T-helper 2 cell (primary cell): ENCODE results near the gene KCNIP4.
A peak's percentile ranks its signal among the peaks of the same experiment; 100 is the strongest.
"Not testable (repeated sequence)": the region's sequence is repeated elsewhere in the genome, so short reads cannot be mapped to it uniquely, and the experiment has no call there.

Experiments
- DNase-seq, 5 experiments: peaks; one replicate each; pipeline versions ENCODE4 v3.0.0 to v3.0.0-alpha.2; 2012 to 2022
- total RNA-seq, 2 donors: gene quantifications; one replicate each; lab custom pipeline; 2026; lab: John Stamatoyannopoulos, UW

The KCNIP4 gene
- 0 reads per million in 2 donors for total RNA-seq

DNA sequence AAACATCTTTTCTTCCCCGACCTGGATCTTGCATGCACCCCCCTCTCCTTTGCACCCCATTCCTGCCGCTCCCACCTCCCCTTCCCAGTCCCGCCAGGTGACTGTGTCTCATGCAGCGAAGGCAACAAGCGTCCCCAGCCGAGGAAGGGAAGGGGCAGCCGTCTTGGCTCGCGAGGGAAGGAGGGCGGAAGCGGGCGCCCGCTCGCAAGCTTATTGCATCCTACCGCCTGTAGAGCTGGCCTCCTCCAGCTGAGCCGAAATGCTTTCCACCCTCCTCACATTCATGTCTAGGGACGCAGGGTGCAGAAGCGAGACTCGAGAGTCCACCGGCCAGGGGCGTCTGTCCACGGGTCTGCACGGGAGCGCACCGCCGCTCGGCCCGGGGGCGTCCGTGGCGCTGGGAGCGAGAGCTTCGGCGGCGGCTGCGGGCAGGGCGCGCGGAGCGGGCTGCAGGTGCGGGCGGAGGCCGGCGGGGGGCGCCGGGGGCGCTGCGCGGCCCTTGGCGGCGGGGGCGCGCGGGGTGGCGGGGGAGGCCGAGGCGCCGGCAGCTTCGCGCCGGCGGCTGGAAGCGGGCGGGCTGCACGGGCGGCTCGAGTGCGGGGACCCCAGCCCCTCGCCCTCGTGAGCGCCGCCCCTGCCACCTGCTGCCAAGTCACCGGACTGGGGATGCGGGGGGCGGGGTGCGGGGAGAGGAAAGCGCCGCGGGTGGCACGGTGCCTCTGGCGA is at the start of gene KCNIP4:
TSS of gene KCNIP4 (minus strand) at position 426 of the 726 bp plus-strand sequence.
- peak in 2 of 5 experiments; percentile 3 to 7 for DNase-seq

DNA sequence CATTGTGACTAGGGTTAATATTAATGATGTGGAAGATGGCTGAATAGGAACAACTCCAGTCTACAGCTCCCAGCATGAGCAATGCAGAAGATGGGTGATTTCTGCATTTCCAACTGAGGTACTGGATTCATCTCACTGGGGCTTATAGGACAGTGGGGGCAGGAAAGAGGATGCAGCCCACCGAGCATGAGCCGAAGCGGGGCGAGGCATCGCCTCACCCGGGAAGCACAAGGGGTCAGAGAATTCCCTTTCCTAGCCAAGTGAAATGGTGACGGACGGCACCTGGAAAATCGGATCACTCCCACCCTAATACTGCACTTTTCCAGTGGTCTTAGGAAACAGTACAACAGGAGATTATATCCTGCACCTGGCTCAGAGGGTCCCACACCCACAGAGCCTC is 48.0 kb upstream of the KCNIP4 start:
- DNase-seq = not testable (repeated sequence)

DNA sequence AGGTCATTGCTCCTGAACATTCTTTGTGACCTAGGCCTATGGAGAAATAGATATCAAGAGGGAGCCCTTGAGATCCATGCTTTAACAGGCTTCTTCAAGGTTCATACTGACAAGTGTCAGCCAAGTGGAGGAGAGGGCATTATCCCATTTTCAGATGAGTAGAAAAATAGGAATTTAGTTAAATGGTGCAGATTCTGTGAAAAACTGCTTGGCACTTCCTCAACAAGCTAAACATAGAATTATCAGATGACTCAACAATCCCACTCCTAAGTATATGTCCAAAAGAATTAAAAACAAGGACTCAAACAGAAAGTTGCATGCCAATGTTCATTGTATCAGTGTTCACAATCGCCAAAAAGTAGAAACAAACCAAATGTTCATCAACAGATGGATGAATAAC is 43.8 kb upstream of the KCNIP4 start:
- no peak for DNase-seq

DNA sequence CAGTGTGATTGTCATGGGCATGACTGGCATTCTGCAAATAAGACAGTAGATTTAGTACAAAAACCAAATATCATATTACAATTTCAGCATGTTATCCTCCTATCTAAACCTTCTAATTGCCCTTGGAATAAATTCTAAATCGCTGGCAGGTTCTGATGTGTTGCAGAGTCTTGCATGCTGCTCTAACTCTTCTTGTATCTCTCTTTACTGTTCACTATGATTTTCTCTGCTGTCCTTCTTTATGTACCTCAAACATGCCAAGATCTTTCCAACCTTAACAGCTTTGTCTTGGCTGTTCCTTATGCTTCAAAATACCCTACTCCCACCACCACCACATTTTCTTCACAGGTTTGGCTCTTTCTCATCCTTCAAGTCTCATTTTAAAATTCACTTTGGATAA is 43.0 kb upstream of the KCNIP4 start:
- DNase-seq = no peak

DNA sequence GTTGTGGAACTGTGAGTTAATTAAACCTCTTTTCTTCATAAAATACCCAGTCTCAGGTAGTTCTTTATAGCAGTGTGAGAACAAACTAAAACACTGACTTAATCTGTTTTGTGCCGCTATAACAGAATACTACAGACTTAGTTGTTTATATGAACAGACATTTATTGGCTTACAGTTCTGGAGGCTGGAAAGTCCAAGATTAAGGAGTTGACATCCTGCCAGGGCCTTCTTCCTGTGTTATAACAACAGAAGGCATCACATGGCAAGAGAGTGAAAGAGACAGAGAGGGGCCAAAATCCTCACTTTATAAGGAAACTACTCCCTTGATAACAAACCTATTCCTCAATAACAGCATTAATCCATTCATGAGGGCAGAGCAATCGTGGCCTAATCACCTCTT is 42.5 kb upstream of the KCNIP4 start:
- no peak for DNase-seq

DNA sequence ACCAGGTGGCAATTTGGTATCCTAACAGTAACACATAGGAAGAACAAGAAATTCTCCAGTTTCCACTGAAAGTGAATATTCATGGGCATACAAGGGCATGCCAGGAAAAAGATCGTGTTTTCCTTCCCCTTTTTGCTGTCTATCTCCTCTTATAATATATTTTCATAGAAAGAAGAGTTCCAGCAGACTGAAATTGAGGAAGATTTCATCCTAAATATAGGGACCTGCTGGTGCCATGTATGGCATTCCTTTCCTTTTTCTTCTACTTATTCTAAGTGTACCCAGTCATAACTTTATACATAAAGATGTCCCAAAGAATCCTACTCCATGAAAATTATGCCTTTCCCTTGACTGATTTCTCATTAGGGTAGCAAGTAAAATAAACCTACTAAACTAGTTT is 40.8 kb upstream of the KCNIP4 start:
- DNase-seq = no peak

DNA sequence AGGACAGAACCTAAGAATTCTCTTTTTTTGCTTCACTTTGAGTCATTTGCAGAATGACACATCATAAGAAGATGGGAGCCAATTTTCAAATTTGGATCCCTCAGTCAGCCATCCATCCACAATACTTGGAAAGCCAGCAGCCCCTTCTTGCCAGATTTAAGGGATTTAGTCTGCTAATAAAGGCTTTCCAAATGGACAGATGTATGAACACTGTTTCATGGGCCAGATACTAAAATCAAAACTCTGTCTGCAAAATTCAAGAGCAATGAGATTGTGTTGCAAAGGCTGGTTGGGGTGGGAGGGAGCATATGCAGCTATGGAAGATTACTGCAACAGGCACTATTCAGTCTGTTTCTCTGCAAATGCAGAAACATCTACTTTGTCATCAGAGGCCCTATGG is 37.7 kb upstream of the KCNIP4 start:
- no peak for DNase-seq

DNA sequence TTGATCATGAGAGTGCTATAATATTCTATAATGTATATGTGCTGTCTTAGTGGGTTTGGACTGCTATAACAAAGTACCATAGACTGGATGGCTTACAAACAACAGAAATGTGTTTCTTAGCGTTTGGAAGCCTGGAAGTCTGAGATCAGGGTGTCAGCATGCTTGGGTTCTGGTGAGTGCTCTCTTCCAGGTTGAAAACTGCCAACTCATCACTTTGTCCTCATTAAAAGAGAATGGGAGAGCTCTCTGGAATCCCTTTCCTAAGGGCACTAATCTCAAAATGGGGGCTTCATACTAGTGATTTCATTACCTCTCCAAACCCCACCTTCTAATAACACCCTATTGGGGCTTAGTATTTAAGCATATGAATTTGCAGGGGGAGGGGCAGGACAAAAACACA is 33.5 kb upstream of the KCNIP4 start:
- no peak for DNase-seq

DNA sequence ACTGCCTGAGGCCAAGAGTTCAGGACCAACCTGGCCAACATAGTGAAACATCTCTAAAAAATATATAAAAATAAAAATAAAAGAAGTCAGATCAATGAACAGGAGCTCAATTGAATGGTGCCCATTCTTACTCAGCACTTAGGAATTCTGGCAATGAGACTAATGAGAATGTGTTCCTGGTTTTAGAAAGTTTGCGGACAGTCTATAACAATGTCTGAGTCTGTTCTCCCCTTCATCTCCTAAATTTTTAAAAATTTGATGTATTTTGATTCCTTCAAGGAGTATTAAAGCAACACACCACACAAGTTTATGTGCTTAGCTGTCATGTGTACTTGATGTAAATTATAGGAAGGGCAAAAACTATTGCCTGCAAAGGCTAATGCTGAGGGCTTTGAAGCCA is 30.6 kb upstream of the KCNIP4 start:
- DNase-seq = no peak

DNA sequence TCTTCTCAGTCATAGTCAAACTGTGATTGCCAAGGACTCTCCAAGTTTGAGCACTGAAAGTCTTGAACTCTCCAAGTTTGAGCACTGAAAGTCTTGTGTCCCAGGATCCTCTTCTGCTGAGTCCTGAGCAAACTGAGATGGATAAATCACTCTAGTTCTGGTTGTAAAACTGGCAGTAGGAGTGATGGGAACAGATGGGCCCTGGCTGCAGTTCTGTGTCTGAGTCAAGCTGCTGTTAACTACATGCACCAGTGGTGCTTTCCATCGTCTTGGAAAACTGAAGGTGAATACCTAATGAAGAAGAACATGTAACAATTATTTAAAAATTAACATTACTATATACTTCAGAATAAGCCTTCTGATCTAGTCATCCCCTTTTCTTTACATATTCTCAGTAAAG is 27.6 kb upstream of the KCNIP4 start:
- DNase-seq = no peak

DNA sequence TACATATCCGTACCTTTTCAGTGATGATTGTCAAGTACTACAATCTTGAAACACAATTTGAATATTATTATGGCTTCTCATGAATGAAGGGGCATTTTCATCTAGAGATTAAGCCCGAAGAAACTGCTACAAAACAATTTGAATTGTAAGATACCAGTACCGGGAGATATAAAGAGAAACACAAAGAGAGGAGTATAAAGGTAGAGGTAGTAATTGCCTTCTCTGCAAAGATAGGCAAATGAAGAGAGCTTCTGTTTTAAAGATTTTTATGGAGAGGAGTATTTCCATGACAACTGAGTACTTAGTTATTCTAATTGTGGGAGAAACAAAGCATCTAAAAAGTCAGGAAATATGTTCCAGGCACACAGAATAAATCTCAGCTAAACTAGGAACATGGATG is 25.3 kb upstream of the KCNIP4 start:
- no peak for DNase-seq

DNA sequence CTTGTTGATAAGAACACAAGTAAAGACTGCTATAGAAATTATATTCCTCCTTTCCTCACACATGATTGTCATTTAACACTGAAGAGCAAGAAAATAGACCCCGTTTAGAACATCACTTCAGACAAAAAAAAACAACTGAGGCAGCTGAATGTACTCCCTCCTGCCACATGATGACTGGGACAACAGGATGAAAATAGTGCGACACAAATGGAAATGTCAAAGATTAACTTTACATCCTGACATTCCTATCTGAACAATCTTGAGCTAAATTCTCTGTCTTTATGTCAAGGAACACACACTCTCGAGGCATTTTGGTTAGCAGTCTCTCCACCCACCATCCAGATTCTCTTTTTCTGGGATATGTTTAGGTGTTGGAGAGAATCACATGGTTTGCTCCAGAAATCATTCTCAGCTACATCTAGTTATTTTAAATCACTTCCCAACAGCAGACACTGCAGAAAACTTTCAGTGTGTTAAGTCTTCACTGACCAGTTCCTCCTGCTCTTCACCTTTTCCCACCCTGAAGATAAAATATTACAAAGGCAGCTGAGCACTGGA is 16.3 kb upstream of the KCNIP4 start:
- DNase-seq = no peak

DNA sequence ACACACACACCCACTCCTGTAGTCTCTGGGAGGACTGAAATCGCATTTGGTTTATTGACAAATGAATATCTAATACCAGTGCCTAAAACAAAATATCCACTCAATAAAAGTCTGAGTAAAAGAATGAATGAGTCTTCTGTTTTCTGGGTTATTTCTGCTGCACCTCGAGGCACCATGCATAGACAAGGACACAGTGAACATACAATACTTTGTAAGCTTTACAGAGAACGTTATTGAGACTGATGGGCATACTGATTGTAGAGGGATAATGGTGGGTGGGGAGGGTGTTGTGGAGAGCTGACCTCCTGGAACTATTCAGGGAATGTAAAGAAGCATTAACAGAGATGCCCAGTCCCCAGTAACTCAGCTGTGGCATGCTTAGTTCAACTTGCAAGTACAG is 14.1 kb upstream of the KCNIP4 start:
- DNase-seq = no peak

DNA sequence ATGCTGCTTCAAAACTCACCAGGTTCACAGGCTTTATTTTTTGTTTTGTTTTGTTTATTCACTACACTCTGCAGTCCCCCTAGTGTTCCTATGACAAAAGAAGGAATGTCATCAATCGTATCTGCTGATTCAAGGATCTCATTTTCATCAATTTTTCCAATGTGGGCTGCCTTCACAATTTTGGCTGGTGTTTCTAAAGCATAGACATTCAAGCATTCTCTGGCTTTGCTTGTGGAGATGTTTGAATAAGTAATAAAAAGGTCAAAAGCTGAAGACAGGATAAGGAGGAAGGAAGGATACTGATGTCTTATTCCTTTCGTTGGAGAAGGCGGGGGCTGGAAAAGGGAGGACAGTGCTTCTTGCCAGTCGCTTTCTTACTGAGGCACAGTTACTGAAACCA is 12.2 kb upstream of the KCNIP4 start:
- DNase-seq = no peak

DNA sequence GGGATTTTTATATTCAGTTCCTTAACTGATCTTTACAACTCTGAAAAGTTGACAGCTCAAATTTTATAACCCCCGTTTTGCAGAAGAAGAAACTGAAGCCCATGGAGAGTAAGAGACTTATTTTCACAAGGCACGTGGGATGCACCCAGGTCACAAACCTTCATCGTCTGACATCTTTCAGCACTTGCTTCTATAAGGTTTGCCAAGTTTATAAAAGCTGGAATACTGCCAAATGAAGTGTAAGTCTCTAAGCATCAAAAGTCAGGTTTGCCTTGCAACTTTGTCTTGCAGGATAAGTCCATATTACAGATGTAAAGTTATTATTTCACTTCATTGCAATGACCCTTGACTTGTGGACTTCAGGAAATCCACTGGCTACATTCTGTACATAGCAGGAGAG is 6.3 kb upstream of the KCNIP4 start:
- DNase-seq = no peak

DNA sequence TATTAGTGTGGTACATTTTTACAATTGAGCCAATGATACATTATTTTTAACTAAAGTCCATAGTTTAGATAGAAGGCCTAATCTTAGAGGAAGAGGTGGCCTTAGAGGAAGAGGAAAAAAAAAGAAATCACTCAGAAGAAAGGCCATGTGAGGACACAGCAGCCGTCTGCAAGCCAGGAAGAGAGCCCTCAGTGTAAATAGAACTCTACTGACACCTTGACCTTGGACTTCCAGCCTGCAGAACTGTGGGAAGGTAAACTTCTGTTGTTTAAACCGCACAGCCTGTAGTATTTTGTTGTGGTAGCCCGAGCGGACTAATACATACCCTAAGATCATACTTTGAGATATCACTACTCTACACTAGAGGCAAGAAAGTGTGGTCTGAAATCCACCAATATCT is 5.1 kb upstream of the KCNIP4 start:
- DNase-seq = no peak

DNA sequence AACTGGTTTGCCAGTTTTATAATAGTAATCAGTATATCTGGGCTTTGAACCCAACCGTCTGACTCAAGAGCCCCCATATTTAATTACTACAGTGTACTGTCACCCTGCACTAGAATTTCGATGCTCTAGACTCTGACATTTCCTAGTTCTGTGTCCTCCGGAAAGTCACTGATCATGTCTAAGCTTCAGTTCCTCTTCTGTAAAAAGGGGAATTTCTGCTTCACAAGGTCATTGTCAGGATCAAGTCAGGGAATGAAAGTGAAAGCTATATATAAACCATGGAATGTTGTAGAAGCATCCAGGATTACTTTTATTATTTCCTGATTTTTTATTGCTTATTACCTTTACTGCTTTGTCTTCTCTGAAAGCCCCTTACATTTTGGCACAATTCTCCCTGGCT is 4.0 kb upstream of the KCNIP4 start:
- DNase-seq = no peak

DNA sequence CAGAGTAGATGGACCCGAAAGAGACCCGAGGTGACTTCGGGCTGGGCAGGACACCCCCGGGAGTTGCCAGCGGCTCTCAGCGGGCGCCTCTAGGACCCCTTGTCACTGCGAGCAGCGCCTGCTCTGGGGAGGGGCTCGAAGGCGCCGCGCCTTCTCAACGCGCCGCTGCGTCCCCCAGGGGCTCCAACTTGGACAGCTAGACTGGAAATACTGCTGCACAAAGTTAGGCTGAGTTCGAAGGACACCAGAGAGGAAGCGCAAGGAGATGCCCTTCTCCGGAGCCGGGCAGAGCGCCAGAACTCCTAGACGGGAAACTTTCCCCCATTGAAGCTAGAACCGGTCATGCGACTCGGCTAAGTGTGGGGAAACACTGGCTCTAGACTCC is 493 bp upstream of the KCNIP4 start:
- no peak for DNase-seq

DNA sequence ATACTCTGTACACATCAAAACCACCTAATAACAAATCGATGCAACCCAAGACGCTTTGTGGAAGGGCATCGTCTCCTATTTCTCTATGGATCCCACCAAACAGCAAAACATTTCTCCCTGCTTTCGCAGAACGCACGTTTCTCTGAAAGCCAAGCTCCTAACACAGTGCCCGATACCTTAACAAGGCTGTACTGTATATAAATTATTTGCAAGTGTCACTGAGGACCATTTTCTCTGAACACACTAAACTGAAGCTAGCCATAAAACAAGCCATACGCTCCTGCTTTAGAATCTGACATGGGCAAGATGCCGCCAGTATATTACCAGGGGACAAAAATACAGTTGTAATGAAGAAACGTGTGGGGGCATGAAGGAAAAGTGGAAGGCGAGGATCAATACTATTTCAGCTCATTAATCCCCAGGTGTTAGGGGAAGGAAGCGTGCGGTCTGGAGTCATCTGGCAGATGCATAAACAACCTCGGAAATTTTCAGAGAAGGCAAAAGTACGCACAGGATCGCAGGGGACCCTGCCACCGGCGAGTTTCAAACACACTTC is 703 bp downstream of the KCNIP4 start:
- no peak for DNase-seq

DNA sequence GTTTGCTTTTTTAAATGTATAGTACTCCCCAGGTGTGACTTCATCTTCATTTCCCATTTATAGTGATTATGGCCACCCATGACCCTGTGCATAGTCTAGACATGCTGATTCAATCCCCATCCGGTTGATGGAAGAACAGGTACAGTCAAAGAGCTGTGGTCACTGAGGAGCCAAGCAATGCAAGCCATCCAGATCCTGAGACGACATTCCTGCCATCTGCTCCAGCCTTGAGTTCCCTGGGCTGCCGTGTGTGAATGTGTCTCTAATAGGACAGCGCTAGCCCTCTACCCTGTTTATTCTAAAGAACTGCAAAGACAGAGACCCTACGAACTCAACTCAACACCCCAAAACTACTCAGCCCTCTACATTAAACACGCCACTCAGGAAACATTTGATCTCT is 1.7 kb downstream of the KCNIP4 start:
- no peak for DNase-seq

DNA sequence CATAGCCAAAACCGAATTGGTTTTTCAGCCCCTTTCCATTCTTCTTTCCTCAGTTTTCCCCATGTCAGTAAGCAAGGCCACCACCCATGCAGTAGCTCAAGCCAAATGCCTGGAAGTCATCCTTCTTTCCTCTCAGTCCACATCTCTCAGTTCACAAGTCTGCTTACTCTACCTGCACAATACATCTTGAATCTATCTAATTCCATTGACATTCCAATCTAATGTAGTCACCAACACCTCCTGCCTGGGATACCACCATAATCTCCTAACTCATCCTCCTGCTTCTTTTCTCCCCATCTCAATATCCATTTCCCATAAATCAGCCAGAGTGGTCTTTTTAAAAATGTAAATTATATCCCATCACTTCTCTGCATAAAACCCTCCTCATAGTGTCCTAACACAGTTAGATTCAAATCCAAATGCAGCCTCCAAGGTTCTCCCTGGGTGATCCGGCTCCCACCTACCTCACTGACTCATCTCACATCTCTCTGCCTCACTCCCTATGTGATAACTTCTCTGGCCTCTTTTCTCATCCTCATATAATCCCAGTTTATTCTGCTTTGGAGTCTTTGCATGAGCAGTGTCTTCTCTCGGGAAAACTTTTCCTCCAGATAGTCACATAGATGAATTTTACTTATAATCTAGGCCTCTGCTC is 26.9 kb downstream of the KCNIP4 start:
- DNase-seq = no peak

DNA sequence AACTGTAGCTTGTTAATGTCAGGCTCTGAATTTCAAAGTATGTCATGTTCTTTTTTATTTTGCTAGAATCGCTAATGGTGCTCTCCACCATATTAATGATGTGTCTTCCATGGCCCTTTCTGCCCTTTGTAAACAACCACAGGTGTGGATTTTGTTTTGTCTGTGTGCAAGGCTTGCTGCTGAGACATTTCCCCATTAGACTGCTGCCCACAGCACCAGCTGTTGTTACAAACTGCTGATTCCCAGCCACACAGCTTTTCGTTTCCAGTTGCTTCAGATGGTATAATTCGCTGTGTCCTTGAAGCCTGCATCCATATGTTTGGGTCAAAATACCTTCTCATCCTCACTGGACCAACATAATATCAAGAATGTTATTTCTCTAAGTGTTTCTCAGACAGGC is 32.8 kb downstream of the KCNIP4 start:
- DNase-seq = no peak

DNA sequence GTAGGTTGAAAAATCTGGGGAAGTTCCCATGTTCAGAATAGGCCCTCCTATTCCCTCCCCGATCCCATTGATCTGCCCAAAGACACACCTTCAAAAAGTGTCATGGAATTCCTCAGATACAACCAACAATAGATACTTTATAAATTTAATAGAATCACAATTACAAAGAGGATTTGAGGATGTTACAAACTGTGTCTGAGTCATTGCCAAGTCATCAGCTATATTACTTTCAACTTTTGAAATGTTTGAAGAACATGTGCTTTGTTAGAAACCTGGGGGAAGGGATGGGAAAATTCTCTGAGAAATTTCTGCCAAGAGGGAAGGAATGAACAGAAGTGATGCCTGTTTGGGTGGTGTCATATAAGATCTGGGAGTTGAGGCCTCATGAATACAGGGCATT is 46.7 kb downstream of the KCNIP4 start:
- DNase-seq = no peak

DNA sequence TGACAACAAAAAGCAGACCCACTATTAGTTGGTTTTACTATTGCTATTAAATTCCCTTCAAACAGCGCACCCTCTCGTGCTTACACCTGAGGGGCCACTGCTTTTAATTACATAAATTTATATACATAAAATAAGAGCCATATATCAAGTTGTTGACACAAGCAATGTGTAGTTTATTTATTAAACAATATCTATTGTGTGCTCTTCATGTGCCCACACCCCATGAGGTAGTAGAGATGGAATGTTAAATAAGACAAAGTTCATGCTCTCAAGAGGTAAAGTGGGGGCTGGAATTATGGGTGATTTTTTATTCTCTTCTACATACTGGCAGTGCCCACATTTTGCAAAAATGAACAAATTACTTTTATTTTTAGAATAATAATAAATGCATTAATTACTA is 47.3 kb downstream of the KCNIP4 start:
- no peak for DNase-seq
